Common myeloid progenitor, CD34-positive (primary cell): ENCODE data around the gene SPATA31C1.

ENCODE experiments used
- CTCF ChIA-PET: fragments of 350-600 bp; sonication (Branson Sonifier 250); formaldehyde crosslinking; loops from one replicate; lab custom pipeline; 2021; ENCODE audit warnings: antibody characterized with exemption; lab: Charles Lee
- POLR2A ChIA-PET: fragments of 350-600 bp; sonication (Branson Sonifier 250); formaldehyde crosslinking; loops from one replicate; lab custom pipeline; 2021; ENCODE audit warnings: antibody characterized with exemption; lab: Charles Lee
- DNase-seq, 3 donors: peaks; one replicate each; pipeline versions ENCODE4 v3.0.0 to v3.0.0-alpha.2; 2013
- H3K27ac ChIP-seq, 2 experiments: 1 replicate in 1 of 2; 2 replicates in 1 of 2; pipeline ENCODE4 v1.7.0; 2013; ENCODE audit warnings: inconsistent platforms in 2 of 2, low read length in 2 of 2, mild to moderate bottlenecking in 2 of 2, low read depth in 1 of 2, moderate library complexity in 1 of 2; ENCODE audit not compliant: severe bottlenecking in 2 of 2, insufficient read depth in 1 of 2, poor library complexity in 1 of 2
- H3K27me3 ChIP-seq, 5 experiments: replicated peaks in 2 of 5; 1 replicate in 3 of 5; 2 replicates in 2 of 5; pipeline versions ENCODE4 v1.6.1 to v1.7.0; 2013; ENCODE audit warnings: low read length in 4 of 5, mild to moderate bottlenecking in 2 of 5, moderate library complexity in 2 of 5, inconsistent platforms in 1 of 5; ENCODE audit not compliant: insufficient read depth in 5 of 5, control insufficient read depth in 4 of 5
- H3K36me3 ChIP-seq, 4 experiments: 1 replicate in 2 of 4; 2 replicates in 2 of 4; pipeline versions ENCODE4 v1.6.1 to v1.7.0; 2013; ENCODE audit warnings: low read length in 3 of 4, control low read depth in 1 of 4, mild to moderate bottlenecking in 1 of 4; ENCODE audit not compliant: control insufficient read depth in 4 of 4, insufficient read depth in 4 of 4
- H3K4me1 ChIP-seq, 4 experiments: 1 replicate in 3 of 4; 2 replicates in 1 of 4; pipeline versions ENCODE4 v1.6.1 to v1.7.1; 2013; ENCODE audit warnings: low read length in 3 of 4, mild to moderate bottlenecking in 3 of 4, control low read depth in 1 of 4, inconsistent platforms in 1 of 4, moderate library complexity in 1 of 4; ENCODE audit not compliant: control insufficient read depth in 4 of 4, insufficient read depth in 4 of 4; ENCODE audit errors: control extremely low read depth in 1 of 4
- H3K4me3 ChIP-seq, 7 experiments: 1 replicate in 4 of 7; 2 replicates in 3 of 7; pipeline versions ENCODE4 v1.5.1 to v1.7.0; 2013; ENCODE audit warnings: mild to moderate bottlenecking in 7 of 7, low read length in 6 of 7, moderate library complexity in 6 of 7, inconsistent platforms in 2 of 7, low read depth in 2 of 7, control low read depth in 1 of 7; ENCODE audit not compliant: insufficient read depth in 4 of 7, control insufficient read depth in 1 of 7; ENCODE audit errors: extremely low read depth in 1 of 7
- H3K9me3 ChIP-seq, 5 experiments: 1 replicate in 4 of 5; 2 replicates in 1 of 5; pipeline versions ENCODE4 v1.6.1 to v1.7.1; 2013; ENCODE audit warnings: low read length in 4 of 5, mild to moderate bottlenecking in 2 of 5, inconsistent platforms in 1 of 5, low read depth in 1 of 5, moderate library complexity in 1 of 5; ENCODE audit not compliant: control insufficient read depth in 4 of 5, insufficient read depth in 2 of 5; ENCODE audit errors: control extremely low read depth in 1 of 5
- WGBS: methylation state at CpG from one replicate; pipeline ENCODE4 v1.1.5; 2013; ENCODE audit not compliant: insufficient coverage; 5-methylcytosine and 5-hydroxymethylcytosine counted together

SPATA31C1 gene

GRCh38 chr9:87964826-87965225 is 47.1 kb downstream of the SPATA31C1 start:
- Histone ChIP-seq H3K4me1 (no peaks in the 10 kb centered on the region), H3K27me3 (peaks cover 0 to 6% (median 2%) of the 10 kb centered on the region in 5 experiments), H3K9me3 (peaks cover 0 to 6% (median 0%) of the 10 kb centered on the region in 5 experiments), H3K4me3 (no peak overlapping the region), H3K36me3 (peaks cover 0 to 13% (median 2%) of the 10 kb centered on the region in 4 experiments), H3K27ac (no peak overlapping the region)
- POLR2A ChIA-PET: interaction anchor here (0.5 kb wide), 1 partner anchor 15 kb away, joined by 3 read pairs; no protein-coding TSS in a partner anchor
- no peak for DNase-seq
- CTCF ChIA-PET: interaction anchor here (1.7 kb wide), 1 partner anchor 14 kb away, joined by 6 read pairs; no protein-coding TSS in a partner anchor
- WGBS: no CpG with 5 or more reads among the region's 4 CpGs

GRCh38 chr9:87968155-87968554 is 50.4 kb downstream of the SPATA31C1 start:
- Histone ChIP-seq H3K4me1 (no peaks in the 10 kb centered on the region), H3K36me3 (peaks cover 0 to 13% (median 2%) of the 10 kb centered on the region in 4 experiments), H3K27me3 (peaks cover 0 to 3% (median 0%) of the 10 kb centered on the region in 5 experiments), H3K27ac (no peak overlapping the region), H3K4me3 (no peak overlapping the region), H3K9me3 (no peaks in the 10 kb centered on the region)
- CTCF ChIA-PET: interaction anchor here (4.6 kb wide), 1 partner anchor 18 kb away, joined by 18 read pairs; no protein-coding TSS in a partner anchor
- WGBS: 96% methylated on average over 6 of the region's 6 CpGs
- POLR2A ChIA-PET: no interaction called here
- no peak for DNase-seq

DNA sequence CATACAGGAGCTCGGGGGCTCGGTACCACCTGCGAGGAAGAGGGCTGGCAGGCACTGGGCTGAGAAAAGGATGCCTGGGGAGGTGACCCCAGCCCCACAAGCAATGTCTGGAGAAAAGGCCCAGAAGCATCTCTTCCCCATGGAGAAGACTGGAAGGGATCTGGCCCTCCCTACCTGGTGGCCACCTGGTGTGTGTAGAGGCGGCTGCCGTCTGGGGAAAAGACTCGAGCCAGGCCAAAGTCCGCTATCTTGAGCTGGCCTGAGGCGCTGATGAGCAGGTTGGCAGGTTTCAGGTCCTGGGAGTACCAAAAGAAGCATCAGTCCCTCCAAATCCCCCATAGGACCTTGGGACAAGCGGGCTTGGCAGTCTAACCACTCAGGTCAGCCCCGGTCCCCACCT is 52.8 kb downstream of the SPATA31C1 start:
- Histone ChIP-seq H3K36me3 (peaks cover 0 to 13% (median 2%) of the 10 kb centered on the region in 4 experiments), H3K9me3 (no peaks in the 10 kb centered on the region), H3K4me1 (peaks cover 0 to 14% (median 12%) of the 10 kb centered on the region in 4 experiments), H3K4me3 (no peak overlapping the region), H3K27me3 (peaks cover 0 to 3% (median 0%) of the 10 kb centered on the region in 5 experiments), H3K27ac (no peak overlapping the region)
- ChIA-PET POLR2A (no interaction called here), CTCF (interaction anchor here (4.6 kb wide), 1 partner anchor 20 kb away, joined by 18 read pairs; no protein-coding TSS in a partner anchor)
- 96% methylated on average over 5 of the region's 10 CpGs for WGBS
- no peak for DNase-seq

GRCh38 chr9:87973122-87973521 is 55.4 kb downstream of the SPATA31C1 start:
- Histone ChIP-seq H3K4me3 (no peak overlapping the region), H3K4me1 (peaks cover 0 to 14% (median 12%) of the 10 kb centered on the region in 4 experiments), H3K27me3 (peaks cover 0 to 3% (median 0%) of the 10 kb centered on the region in 5 experiments), H3K27ac (no peak overlapping the region), H3K9me3 (no peaks in the 10 kb centered on the region), H3K36me3 (peaks cover 0 to 6% (median 0%) of the 10 kb centered on the region in 4 experiments)
- ChIA-PET CTCF (no interaction called here), POLR2A (no interaction called here)
- 98% methylated on average over 5 of the region's 5 CpGs for WGBS
- no peak for DNase-seq
